Lung (tissue), 12 donors: ENCODE data around the gene RALY. TPM values are rescaled to one million over a fixed set of nuclear protein-coding genes. Genes with fewer than 3 reads are reported as not detected.

Experiments
- ATAC-seq: fragments of 200-7000 bp; cut with Tn5 transposase; one replicate; pipeline ENCODE4 v1.9.1; 2020; ENCODE audit warnings: moderate number of reproducible peaks; ENCODE audit not compliant: insufficient read depth, low FRiP score
- DNase-seq, 3 donors: peaks; one replicate each; pipeline ENCODE4 v3.0.0-alpha.2; 2013 to 2017
- H3K27ac ChIP-seq, 2 donors: one replicate each; pipeline ENCODE4 v1.5.1; 2013; ENCODE audit warnings: mild to moderate bottlenecking in 2 of 2, moderate library complexity in 2 of 2, control low read depth in 1 of 2, inconsistent platforms in 1 of 2, low read depth in 1 of 2, low read length in 1 of 2
- H3K27me3 ChIP-seq, 3 donors: one replicate each; pipeline ENCODE4 v1.5.1; 2013; ENCODE audit warnings: low read length in 2 of 3; ENCODE audit not compliant: control insufficient read depth in 3 of 3, insufficient read depth in 3 of 3
- H3K36me3 ChIP-seq, 4 donors: one replicate each; pipeline ENCODE4 v1.5.1; 2013; ENCODE audit warnings: low read length in 4 of 4, mild to moderate bottlenecking in 1 of 4, moderate library complexity in 1 of 4; ENCODE audit not compliant: control insufficient read depth in 4 of 4, insufficient read depth in 4 of 4
- H3K4me1 ChIP-seq, 5 donors: one replicate each; pipeline ENCODE4 v1.5.1; 2013; ENCODE audit warnings: low read length in 5 of 5, mild to moderate bottlenecking in 2 of 5, moderate library complexity in 1 of 5; ENCODE audit not compliant: control insufficient read depth in 5 of 5, insufficient read depth in 5 of 5
- H3K4me3 ChIP-seq: one replicate; pipeline ENCODE4 v1.5.1; 2013; ENCODE audit warnings: mild to moderate bottlenecking, control low read depth, moderate library complexity
- H3K9ac ChIP-seq, 2 donors: one replicate each; pipeline ENCODE4 v1.5.1; 2013; ENCODE audit warnings: low read length in 2 of 2, control low read depth in 1 of 2; ENCODE audit not compliant: insufficient read depth in 1 of 2
- H3K9me3 ChIP-seq, 4 donors: one replicate each; pipeline ENCODE4 v1.5.1; 2013; ENCODE audit warnings: low read length in 3 of 4, mild to moderate bottlenecking in 1 of 4, moderate library complexity in 1 of 4; ENCODE audit not compliant: control insufficient read depth in 4 of 4, insufficient read depth in 3 of 4
- CTCF ChIP-seq: IDR thresholded peaks from 2 replicates; pipeline ENCODE4 v1.5.1; 2012; ENCODE audit warnings: mild to moderate bottlenecking; ENCODE audit errors: control extremely low read depth, extremely low read depth
- whole genome bisulfite sequencing, 2 donors: extraction: QIAGEN DNeasy Blood & Tissue Kit; methylation state at CpG; one replicate each; pipeline ENCODE4 v1.1.7; 2013; 5-methylcytosine and 5-hydroxymethylcytosine counted together
- polyA plus RNA-seq, 2 donors: library from polyadenylated mRNA; stranded (reverse); fragments of 200-250 nt; gene quantifications; one replicate each; pipeline ENCODE4 v1.2.1, GENCODE V29; 2013
- total RNA-seq, 2 donors: library from RNA; depleted of rRNA in 1 of 2; stranded (reverse); fragments of >200 nt in 1 of 2; gene quantifications; one replicate each; pipeline ENCODE4 v1.2.1, GENCODE V29; 2014 to 2021
- donor health status: control.
- donor health status: control.
- donor health status: Bipolar disorder and iron deficiency.
- donor health status: healthy.
- donor health status: DM: yes; HTN: yes; CAD: no.

RALY gene
- total and polyA plus RNA-seq, 4 donors: 135 to 157 (median 145) TPM

DNA sequence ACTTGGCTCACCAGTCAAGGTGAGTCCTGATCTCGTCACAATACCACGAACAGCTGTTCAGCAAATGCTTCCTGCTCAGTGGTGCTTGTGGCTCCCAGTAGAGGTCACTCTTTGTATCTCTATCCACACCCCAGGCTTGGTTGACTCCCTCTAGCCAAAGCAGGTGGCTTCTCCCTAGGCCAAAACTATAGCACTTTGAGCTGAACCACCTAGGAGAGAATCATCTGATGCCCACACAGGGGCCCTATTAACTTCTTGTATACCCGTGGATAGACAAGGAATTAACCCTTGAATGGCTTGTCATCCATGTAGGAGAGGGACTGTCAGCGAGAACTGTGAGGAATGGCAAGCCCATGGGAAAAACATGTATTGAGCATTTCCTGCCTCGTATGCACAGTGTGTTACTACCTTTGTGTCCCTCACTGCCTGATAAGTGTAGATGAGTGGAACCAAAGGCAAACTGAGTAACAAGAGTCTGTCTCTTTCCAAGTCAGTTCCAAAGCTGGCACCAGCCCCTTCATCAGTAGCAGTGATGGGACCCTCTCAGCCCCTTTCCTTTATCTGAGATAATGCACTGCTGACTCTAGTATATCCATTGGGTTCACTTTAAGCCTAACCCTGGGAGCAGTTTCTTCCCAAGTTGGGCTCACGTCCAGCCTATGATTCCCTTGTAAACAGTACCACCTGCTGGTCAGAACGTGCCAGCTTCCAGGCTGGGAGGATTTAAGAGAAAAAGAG lies 75.8 kb downstream of the RALY start:
- TF ChIP-seq CTCF: peak; percentile 88
- Histone ChIP-seq H3K9me3 (no peaks in the 10 kb centered on the region), H3K4me3 (no peak overlapping the region), H3K27ac (peak overlapping the region in 1 of 2 donors; percentile 24), H3K9ac (no peak overlapping the region), H3K27me3 (no peaks in the 10 kb centered on the region), H3K4me1 (peaks cover 5 to 13% (median 9%) of the 10 kb centered on the region in 5 donors), H3K36me3 (peaks cover 0 to 22% (median 13%) of the 10 kb centered on the region in 4 donors)
- ATAC-seq (peak; percentile 78), DNase-seq (peak; percentile 87 to 94 (median 93))
- WGBS, 2 donors: 18 to 20% methylated on average over 7 of the region's 7 CpGs

GRCh38 chr20:34070079-34070439 lies 76.3 kb downstream of the RALY start:
- H3K4me1 ChIP-seq: peaks cover 3 to 13% (median 9%) of the 10 kb centered on the region in 5 donors

GRCh38 chr20:34070859-34071258 lies 77.1 kb downstream of the RALY start:
- DNase-seq: no peak
- 56 to 80% methylated on average over 8 of the region's 8 CpGs for WGBS, 2 donors
- H3K9ac ChIP-seq: no peak overlapping the region
- no peak overlapping the region for H3K4me3 ChIP-seq
- H3K27ac ChIP-seq: no peak overlapping the region
- H3K27me3 ChIP-seq: no peaks in the 10 kb centered on the region
- peaks cover 3 to 12% (median 6%) of the 10 kb centered on the region in 5 donors for H3K4me1 ChIP-seq
- no peak for TF ChIP-seq CTCF
- peaks cover 0 to 25% (median 20%) of the 10 kb centered on the region in 4 donors for H3K36me3 ChIP-seq
- ATAC-seq: no peak
- no peaks in the 10 kb centered on the region for H3K9me3 ChIP-seq

More at GRCh38 chr20:34070079-34070439, 76.3 kb downstream of the RALY start:
- H3K9me3 ChIP-seq: no peaks in the 10 kb centered on the region
- H3K36me3 ChIP-seq: peaks cover 0 to 20% (median 16%) of the 10 kb centered on the region in 4 donors
- H3K4me3 ChIP-seq: no peak overlapping the region
- no peak overlapping the region for H3K9ac ChIP-seq
- no peak overlapping the region for H3K27ac ChIP-seq
- WGBS, 2 donors: 90 to 93% methylated on average over 3 of the region's 3 CpGs
- no peak for ATAC-seq
- no peaks in the 10 kb centered on the region for H3K27me3 ChIP-seq
- no peak for DNase-seq
- no peak for TF ChIP-seq CTCF
